Hippocampal formation (tissue), 2 donors: ENCODE measurements around the gene PHOSPHO1.
A peak's percentile ranks its signal among the peaks of the same experiment; 100 is the strongest.

ENCODE experiments used
- DNase-seq, 2 donors: peaks; one replicate each; lab custom pipeline; 2025; lab: John Stamatoyannopoulos, UW

PHOSPHO1 gene

DNA sequence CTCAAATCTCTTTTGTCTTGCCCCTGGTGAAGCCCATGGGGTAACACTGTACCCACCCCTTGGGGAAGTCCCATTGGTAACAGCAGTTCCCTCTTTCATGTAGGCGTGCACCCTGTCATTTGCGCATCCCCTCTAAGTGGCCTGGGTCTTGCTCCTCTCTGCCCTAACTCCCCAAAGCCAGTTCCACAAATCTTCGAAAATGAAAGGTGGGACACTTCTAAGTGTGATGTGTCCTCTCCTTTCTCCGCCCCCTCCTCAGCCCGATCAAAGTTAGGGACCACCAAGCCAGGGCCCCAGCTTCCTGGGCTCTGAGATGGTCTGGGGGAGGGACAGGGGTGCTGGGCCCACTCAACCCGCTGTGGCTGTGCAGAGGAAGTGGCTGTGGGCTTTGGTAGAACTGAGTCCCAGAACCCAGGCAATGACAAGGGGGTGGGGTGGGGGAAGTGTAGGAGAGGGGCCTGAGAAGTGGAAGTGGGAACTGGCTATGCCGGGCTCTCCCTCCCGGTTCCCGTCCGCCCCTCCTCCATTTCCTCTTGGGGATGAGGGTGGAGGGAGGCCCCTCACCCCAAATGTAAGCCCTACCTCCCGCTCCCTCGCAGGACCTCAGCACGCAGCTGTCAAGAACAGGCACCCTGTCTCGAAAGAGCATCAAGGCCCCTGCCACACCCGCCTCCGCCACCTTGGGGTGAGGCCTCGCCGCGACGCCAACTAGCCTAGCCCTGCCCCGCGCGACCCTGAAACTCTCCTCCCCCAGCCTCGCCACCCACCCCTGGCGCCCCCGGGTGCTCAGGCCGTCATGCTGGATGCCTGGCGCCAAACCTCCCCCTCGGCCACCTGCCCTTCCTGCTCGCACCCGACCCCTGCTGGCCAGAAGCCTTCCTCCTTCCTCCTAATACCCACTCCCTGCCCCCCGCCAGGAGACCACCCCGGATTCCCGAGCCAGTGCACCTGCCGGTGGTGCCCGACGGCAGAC lies 11.4 kb downstream of the PHOSPHO1 start:
- DNase-seq, result no peak

DNA sequence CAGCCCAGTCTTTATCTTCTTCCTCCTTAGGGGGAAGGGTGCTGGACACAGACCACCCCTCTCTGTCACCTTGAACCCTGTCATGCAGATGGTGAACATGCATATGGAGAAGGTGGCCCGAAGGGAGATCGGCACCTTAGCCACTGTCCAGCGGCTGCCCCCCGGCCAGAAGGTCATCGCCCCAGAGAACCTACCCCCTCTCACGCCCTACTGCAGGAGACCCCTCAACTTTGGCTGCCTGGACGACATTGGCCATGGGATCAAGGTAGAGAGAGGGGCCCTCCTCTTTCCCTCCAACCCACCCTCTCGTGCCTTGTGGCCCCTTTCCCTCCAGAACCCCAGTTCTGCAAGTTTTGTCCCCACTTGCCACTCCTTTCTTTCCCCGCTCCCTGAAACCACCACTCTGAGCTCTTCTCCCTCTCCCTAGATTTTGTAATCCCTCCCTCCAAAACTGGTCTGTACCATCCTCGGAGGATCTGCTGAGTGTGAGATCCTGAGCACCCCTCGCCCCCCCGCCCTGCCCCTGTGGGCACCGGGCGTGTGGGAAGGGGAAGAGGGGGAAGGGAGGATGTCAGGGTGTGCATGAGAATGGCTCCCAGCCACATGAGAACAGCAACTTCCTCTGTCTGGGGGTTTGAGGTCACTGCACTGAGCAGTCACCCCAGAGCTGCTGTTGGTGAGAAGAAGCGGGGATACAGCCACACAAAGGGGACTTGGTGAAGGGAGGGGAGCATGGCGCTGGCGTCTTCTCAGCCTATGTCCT lies 12.8 kb downstream of the PHOSPHO1 start:
- peak in 1 of 2 donors; percentile 17 for DNase-seq

DNA sequence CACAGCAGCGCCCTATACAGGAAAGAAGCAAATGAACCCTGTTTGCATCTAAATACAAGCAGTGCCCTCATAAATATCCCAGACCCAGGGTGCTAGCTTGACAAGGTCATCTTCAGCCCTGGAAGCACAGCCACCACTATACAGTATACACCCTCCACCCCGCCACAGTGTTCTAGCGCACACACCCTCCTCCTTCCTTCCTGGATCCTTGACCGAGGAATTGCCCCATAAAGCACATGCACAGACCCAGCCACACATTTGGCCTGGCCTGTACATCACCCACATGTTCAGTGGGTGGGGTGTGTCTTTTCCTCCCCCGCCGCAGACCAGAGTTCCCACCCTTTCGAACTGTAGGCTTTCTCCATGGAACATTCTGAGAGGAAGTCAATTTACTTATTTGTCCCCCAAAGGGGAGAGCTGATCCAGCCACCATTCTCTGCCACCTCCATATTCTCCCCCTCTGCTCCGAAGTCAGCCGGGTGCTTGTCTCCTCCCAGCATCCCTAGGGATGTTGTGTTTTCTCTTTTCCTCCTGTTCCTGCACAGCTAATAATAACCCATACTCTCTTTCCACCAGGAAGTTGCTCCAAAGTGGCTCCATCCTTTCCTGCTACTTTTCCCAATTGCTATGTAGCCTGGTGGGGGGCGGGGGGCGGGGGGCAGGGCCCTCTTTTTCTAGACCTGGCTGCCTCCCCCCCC lies 13.5 kb downstream of the PHOSPHO1 start:
- DNase-seq, result no peak

DNA sequence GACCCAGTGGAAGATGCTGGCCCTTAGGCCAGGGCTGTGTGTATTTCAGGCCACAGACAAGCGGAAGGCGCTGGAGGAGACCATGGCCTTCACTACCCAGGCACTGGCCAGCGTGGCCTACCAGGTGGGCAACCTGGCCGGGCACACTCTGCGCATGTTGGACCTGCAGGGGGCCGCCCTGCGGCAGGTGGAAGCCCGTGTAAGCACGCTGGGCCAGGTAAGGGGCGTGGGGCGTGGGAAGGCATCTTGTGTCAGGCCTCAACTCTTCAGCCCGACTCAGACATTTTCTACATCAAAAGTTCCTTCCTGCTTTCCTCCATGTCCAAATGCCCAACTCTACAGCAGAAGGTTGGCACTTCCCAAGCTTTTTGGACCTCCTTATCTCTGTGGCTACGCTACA lies 14.1 kb downstream of the PHOSPHO1 start:
- DNase-seq, result no peak

DNA sequence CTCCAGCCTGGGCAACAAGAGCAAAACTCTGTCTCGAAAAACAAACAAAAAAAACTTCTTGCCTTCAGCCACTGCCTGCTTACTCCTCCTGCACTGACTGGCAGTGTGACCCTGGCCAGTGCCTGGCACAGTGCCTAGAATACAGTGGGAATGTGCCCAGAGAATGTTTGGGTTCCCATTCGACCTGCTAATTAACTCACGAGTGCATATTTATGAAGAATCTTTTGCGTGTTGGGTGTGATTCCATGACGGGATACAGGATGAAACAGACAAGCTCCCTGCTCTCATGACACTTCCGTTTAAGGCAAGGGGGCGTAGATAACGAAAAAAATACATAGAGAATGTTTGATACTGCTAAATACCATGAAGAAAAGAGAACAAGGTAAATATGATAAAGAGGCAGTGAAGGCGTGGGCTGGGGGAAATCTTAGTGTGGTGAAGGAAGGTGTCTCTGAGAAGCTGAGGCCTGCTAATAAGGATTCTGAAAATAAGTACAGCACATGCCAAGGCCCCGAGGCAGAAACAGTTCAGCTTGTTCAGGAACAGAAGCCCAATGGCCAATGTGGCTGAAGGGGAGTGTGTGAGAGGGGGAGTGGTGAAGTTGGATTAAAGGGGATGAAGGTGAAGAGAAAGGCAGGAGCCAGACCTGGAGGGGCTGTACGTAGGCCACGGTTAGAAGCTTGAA lies 15.8 kb downstream of the PHOSPHO1 start:
- no peak for DNase-seq

DNA sequence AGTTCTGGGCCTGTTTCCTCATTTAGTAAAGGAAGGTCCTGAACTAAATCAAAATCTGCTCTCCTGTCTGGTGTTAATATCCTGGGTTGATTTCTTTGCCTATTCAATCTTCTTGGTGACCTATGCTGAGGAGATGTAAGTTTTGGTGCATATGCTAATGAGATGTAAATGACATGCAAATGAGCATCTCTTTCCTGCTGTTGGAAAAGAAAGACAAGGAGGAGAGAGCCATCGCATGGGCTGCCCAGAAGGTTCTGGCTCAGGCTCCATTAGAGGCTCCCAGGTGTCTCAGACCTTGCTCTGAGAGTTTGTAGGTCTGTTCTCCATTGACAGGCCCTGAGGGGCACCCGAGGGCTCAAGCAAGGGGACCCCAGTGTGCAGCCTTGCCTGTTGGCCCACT lies 16.7 kb downstream of the PHOSPHO1 start:
- DNase-seq, result no peak

DNA sequence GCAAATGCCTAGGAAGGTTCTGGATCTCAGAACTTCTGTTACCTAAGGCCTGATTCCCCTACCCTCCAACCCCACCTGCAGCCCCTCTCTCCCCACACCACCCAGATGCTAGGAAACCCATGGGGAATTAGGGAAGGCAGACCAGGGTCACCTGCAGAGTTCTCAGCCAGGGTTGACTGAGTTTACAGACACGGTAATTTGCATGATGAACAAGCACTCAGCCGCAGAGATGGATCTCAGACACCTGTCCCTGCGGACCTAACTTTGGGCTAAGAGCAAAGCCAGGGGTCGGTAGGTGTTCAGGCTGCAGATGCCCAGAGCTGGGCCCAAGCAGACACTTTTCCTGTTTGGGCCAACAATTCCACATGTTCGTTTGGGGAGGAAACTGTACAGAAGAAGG lies 17.2 kb downstream of the PHOSPHO1 start:
- no peak for DNase-seq

DNA sequence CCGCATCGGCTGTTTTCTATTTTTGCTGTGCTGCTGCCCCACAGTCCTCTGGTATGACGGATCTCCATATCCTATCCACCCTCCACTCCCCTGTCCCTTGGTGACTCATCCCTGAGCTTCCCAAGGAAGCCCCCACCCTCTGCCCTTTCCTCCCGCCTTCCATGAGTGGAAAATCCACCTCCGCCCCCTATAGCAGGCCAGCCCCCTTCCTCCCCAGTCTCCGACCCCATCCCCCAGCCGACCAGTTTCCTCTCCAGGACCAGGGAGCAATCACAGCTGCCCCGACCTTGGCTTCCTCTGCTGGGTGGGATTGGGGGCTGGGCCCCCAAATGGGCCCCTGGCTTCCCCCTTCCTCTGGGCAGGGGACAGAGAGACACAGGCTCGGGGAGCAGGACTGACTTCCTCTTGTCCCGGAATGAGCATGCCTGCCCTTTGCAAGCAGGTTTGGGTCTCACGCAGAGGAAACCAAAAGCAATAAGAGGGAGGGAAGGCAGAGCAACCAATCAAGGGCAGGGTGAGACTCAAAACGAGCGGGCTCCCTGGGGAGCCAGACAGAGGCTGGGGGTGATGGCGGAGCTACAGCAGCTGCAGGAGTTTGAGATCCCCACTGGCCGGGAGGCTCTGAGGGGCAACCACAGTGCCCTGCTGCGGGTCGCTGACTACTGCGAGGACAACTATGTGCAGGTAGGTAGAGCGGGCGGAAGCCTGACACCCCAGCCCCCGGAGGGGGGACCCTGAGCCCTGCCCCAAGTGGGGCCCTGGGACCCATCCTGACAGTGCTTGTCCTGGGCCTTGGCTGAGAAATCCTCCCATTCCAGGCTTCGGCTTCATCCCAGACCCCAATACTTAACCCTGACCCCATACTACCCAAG lies 20.2 kb downstream of the PHOSPHO1 start, which contains the start of the genes ABI3 and GNGT2:
Gene ABI3, plus strand, starts transcription at position 550 of the 872 bp plus-strand sequence. Its CDS starts 18 bp downstream, at position 568.
Gene GNGT2, minus strand, starts transcription at position 417 of the 872 bp plus-strand sequence. CDS start 3,152 bp downstream, outside the sequence.
- peak in 1 of 2 donors; percentile 36 for DNase-seq

DNA sequence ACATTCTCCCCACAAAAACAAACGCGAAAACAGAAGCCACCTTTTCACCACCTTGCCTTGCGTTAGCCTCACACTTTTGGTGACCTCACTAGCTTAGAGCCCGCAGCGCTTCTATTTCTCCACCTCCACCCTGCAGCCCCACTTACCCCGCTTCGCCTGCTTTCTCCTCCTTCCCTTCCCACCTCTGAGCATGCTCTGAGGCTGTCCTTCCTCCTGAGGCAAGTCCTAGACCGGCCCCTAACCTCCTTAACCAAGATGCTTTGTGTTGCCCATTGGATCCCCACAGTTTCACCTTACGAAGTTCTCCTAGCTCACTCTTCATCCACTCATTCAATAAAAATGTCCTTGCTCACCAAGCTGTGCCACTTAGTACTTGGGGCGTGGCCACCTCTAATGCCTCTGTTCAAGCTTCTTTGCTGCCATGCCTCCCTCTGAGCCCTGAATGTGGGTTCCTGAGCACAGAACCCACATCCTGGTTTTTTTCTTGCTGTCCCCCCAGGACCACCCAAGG lies 21.5 kb downstream of the PHOSPHO1 start:
- no peak for DNase-seq

DNA sequence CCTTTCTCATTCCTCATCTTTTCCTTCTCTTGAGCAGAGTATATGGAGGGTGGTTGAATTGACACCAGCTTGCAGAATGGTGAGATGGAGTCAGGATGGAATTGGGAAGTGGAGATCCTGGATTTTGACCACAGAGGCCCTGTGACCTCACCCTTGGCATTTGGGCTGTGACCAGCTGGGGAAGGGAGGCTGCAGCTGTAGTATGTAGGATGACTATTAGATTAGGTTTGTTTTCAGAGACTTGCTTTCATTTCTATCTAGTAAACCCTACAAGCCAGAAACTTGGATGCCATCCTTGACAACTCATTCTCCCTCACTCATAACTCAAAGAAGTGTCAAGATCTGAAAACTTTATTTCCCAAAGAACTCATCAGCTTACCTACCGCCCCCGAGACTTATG lies 26.1 kb downstream of the PHOSPHO1 start:
- DNase-seq, result no peak

DNA sequence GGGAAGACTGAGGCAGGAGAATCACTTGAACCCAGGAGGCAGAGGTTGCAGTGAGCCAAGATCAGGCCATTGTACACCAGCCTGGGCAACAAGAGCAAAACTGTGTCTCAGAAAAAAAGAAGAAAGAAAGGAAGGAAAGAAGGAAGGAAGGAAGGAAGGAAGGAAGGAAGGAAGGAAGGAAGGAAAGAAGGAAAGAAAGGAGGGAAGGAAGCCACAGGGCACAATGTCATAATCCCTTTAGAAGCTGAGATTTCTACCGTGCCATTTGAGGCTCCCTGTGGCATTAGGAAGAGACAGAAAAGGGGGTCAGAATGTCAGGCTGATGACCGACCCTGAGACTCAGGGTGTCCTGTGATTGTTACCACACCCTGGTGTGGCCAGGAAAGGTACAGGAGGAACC lies 26.8 kb downstream of the PHOSPHO1 start:
- DNase-seq, result no peak

DNA sequence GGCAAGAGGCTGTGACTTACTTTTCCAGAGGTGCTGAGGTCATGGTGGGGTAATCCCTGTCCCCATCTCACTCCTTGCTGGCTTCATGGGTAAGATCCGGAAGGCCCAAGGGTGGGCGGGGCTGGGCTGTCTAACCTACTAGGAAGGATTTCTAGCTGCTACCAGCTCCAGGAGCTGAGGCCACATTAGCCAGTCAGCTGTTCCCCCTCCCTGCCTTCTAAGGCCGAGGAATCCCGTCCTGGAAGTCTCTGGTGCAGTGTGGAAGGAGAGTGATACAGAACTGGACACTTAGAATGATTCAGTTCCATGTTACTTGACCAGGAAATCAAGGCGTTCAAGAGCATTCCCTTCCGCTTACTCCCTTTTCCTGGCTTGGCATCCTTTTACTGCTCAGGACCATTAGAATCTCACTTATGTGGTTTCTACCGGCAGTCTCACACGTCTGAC lies 29.1 kb downstream of the PHOSPHO1 start:
- DNase-seq, result no peak

DNA sequence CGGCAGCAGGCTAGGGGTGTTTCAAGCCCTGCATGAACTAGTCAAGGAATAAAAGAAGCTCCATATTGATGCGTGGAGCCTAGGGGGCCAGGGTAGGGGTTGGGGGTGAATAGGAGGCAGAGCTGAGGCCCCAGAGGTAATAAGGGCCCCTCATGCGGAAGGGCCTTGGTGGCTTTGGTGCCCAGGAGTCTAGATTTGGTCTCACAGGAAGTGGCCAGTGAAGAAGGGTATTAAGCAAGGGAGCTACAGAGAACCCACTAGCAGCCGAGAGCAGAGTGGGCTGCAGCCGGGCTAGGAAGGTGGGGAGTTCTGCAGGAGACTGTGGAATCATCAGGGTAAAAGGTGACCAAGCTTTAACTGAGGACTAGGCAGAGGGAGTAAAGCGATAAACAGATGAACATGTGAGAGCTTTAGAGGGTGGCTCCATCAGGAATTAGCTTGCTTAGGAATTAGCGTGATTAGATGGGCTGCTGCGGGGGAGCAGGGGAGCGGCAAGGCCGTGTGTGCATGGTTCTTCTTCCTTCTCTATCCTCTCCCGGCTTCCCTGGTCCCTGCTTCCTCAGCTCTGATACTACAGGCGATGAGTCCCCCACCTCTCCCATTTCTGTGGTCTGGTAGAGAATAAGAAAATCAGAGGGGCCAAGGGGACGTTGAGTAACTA lies 30.0 kb downstream of the PHOSPHO1 start:
- DNase-seq, result no peak

DNA sequence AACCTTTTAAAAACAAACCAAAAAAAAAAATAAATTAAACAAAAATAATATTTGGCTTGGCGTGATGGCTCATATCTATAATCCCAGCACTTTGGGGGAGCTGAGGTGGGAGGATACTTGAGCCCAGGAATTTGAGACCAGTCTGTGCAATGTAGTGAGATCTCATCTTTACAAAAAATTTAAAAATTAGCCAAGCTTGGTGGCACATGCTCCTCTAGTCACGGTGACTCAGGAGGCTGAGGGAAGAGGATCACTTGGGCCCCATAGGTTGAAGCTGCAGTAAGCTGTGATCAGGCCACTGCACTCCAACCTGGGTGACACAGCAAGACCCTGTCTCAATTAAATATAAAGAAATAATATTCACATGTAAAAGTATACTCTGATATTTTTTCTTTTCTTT lies 32.4 kb downstream of the PHOSPHO1 start:
- no peak for DNase-seq

DNA sequence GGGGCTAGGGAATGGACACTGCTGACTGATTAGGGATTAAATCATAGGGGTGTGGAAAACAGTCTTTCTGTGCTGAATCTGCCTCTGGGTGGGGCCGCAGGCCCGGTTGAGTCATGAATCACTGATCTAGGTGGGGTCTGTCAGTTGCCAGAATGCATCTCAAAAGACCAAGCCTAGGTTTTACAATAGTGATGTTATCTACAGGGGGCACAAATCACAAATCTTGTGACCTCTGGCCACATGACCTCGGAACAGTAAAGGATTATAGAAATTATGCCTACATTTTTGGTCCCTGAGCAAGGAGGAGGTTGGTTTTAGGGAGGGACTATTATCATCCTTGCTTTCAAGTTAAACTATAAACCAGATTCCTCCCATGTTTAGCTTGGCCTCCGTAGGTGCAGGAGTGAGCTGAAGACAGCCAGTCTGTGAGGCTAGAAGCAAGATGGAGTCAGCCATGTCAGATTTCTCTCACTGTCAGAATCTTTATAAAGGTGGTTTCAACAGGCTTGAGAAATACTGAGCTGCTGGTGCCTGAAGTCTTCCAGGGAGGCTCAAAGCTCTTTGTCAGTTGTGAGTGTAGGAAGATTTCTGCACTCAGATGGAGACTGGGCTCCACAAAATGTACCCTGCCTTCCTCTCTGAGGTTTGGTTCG lies 33.1 kb downstream of the PHOSPHO1 start:
- DNase-seq, result no peak

DNA sequence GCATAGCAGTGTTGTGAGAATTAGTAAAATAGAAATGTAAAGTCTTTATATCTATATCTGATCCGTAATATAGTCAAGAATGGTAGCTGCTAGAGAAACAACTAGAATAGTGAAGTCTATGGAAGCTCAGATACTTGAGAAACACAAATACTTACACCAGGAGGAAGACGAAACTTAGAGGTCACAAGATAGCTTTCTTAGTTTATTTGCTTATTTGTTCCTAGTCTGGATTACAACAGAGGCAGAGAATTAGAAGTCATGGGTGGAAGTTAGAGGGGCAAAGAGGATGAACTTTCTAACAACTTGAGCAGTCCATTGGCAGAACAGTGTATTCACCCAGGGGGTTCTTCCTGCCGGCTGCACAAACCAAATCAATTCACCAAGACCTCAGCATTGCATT lies 34.1 kb downstream of the PHOSPHO1 start:
- no peak for DNase-seq

DNA sequence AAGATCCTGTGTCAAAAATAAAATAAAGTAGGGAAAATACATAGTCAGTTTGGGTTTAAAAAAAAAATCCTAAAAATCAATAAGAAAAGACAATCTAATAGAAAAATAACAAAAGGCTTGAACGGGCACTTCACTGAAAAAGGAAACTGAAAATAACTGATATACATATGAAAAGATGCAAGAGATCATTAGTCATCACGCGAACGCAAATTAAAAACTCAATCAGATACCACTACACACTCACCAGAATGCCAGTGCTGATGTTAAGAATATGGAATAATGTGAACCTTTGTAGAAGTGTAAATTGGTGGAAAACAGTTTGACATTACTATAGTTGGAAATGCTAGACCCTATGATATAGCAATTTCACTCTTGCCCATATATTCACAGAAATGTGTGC lies 34.8 kb downstream of the PHOSPHO1 start:
- DNase-seq, result no peak

DNA sequence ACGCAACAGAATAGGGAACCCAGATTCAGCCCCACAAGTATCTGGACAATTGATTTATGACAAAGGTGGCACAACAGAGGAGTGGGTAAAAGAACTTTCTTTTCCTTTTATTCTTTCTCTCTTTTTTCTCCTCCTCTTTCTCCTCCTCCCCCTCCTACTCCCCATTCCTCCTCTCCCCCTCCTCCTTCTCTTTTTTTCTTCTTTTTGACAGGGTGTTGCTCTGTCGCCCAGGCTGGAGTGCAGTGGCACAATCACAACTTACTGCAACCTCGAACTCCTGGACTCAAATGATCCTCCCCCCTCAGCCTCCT lies 36.3 kb downstream of the PHOSPHO1 start:
- DNase-seq, result no peak
